Measurements from ENCODE around the gene AMER1. TPM values are rescaled to one million over a fixed set of nuclear protein-coding genes. Genes with fewer than 3 reads are reported as not detected.

AMER1 gene
- 11.3 TPM for total RNA-seq

GRCh38 chrX:64205441-64205734 is at the start of gene AMER1:
TSS of gene AMER1 (minus strand) at chrX:64205708. CDS start at chrX:64193286, 12,422 bp downstream.

DNA sequence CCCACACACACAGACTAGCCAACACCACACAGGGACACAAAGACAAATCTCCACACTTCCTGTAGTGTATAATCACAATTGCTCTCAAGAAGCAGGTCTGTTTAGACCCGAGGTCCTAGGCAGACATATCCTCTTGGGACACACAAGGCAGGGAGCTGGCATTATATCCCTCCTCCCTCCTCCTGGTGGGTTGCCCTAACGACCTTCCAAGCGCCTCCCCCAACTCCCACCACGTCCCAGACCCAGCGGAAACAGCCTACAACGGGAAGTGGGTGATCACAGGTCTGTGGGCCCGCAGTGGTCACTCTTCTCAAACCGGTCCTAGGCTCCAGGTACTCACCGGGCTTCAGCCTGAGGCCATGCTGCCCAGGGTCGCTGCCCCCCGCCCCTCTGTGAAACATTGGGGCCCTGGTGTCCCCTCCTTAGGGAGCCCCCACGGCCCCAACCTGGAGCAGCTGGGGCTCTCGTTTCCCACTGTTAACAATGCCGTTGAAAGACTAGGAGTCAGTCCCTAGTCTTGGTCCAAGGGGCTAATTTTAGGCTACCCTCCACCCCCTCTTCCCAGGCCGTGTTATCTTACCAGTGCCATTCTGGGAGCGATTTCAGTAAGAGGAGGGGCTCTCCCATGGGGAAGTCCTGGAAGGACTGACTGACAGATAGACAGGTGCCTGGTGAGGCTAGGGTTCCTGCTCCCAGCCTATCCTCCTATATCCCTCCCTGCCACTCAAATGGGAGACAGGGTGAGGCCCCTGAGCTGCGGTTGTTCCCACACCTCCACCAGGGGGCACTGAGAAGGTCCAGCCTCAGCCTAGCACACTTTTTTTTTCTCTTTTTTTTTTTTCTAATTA is 24.8 kb upstream of the AMER1 start, which contains the start of gene ASB12:
Gene ASB12, minus strand, starts transcription at position 485 of the 848 bp plus-strand sequence. CDS start 4,957 bp downstream, outside the sequence.

Small RNAs within 50 kb of the gene (small RNA-seq; reads per million reads assigned to genes)
- not detected for gene RN7SL799P

Other genes with a start within 250 kb of the AMER1 start
- 0.46 TPM for gene ASB12, start 24.9 kb upstream of the AMER1 start, total RNA-seq
- gene MTMR8, start 189.7 kb upstream of the AMER1 start, total RNA-seq = 7.2 TPM

All from diencephalon (tissue), 1 donor.